Ishikawa (cell line): Measurements from ENCODE around the gene VDR.

Experiments used
- CEBPB ChIP-seq: IDR thresholded peaks from 2 replicates; pipeline ENCODE4 v1.6.1; 2012
- CREB1 ChIP-seq: IDR thresholded peaks from 2 replicates; pipeline ENCODE4 v1.6.1; 2012; ENCODE audit warnings: low read depth
- EGR1 ChIP-seq: IDR thresholded peaks from 2 replicates; pipeline ENCODE4 v1.6.1; 2012
- EP300 ChIP-seq: IDR thresholded peaks from 2 replicates; pipeline ENCODE4 v1.6.1; 2012; ENCODE audit warnings: borderline replicate concordance
- FOXM1 ChIP-seq: IDR thresholded peaks from 2 replicates; pipeline ENCODE4 v1.6.1; 2012; ENCODE audit warnings: low read depth, borderline replicate concordance
- RAD21 ChIP-seq: IDR thresholded peaks from 2 replicates; pipeline ENCODE4 v1.6.1; 2012; ENCODE audit warnings: low read depth
- TAF1 ChIP-seq: IDR thresholded peaks from 2 replicates; pipeline ENCODE4 v1.6.1; 2012; ENCODE audit warnings: low read depth, mild to moderate bottlenecking
- TCF12 ChIP-seq: IDR thresholded peaks from 2 replicates; pipeline ENCODE4 v1.6.1; 2012; ENCODE audit warnings: low read depth
- TEAD4 ChIP-seq: IDR thresholded peaks from 2 replicates; pipeline ENCODE4 v1.6.1; 2012
- YY1 ChIP-seq: IDR thresholded peaks from 2 replicates; pipeline ENCODE4 v1.6.1; 2012; ENCODE audit warnings: low read depth
- TF ChIP-seq, protein P1 (sequence below): IDR thresholded peaks from 2 replicates; pipeline ENCODE4 v1.6.1; 2012
- TF ChIP-seq, protein P2 (sequence below): IDR thresholded peaks from 2 replicates; pipeline ENCODE4 v1.6.1; 2012; ENCODE audit warnings: low read depth, mild to moderate bottlenecking
- TF ChIP-seq, protein P3 (sequence below): IDR thresholded peaks from 2 replicates; pipeline ENCODE4 v1.6.1; 2012

DNA sequence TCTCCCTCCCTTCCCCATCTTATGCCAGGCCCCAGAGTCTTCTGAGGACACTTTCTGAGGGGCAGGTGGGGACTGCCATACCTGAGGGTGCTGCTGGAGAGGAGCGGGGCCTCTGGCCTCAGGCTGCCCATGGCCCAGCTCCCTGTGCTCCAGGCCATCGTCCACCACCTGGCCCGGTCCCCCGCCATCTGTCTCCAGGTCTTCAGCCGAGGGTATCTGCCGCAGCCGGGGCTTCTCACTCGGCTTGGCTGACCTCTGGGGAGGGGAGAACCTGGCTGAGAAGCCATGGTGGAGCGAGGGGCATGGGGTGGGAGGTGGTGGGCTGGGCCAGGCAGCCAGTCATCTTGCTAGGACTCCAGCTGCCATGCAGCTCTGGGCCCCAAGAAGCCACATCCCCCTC, 110.1 kb downstream of the VDR start:
- TF ChIP-seq FOXM1: no peak
- no peak for TF ChIP-seq RAD21
- TF ChIP-seq CREB1: no peak
- TF ChIP-seq TEAD4: no peak
- TF ChIP-seq, protein P1, sequence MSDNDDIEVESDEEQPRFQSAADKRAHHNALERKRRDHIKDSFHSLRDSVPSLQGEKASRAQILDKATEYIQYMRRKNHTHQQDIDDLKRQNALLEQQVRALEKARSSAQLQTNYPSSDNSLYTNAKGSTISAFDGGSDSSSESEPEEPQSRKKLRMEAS: no peak
- TF ChIP-seq, protein P2, sequence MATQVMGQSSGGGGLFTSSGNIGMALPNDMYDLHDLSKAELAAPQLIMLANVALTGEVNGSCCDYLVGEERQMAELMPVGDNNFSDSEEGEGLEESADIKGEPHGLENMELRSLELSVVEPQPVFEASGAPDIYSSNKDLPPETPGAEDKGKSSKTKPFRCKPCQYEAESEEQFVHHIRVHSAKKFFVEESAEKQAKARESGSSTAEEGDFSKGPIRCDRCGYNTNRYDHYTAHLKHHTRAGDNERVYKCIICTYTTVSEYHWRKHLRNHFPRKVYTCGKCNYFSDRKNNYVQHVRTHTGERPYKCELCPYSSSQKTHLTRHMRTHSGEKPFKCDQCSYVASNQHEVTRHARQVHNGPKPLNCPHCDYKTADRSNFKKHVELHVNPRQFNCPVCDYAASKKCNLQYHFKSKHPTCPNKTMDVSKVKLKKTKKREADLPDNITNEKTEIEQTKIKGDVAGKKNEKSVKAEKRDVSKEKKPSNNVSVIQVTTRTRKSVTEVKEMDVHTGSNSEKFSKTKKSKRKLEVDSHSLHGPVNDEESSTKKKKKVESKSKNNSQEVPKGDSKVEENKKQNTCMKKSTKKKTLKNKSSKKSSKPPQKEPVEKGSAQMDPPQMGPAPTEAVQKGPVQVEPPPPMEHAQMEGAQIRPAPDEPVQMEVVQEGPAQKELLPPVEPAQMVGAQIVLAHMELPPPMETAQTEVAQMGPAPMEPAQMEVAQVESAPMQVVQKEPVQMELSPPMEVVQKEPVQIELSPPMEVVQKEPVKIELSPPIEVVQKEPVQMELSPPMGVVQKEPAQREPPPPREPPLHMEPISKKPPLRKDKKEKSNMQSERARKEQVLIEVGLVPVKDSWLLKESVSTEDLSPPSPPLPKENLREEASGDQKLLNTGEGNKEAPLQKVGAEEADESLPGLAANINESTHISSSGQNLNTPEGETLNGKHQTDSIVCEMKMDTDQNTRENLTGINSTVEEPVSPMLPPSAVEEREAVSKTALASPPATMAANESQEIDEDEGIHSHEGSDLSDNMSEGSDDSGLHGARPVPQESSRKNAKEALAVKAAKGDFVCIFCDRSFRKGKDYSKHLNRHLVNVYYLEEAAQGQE: no peak
- no peak for TF ChIP-seq EP300
- TF ChIP-seq, protein P3, sequence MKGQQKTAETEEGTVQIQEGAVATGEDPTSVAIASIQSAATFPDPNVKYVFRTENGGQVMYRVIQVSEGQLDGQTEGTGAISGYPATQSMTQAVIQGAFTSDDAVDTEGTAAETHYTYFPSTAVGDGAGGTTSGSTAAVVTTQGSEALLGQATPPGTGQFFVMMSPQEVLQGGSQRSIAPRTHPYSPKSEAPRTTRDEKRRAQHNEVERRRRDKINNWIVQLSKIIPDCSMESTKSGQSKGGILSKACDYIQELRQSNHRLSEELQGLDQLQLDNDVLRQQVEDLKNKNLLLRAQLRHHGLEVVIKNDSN: no peak
- TF ChIP-seq EGR1: no peak
- TF ChIP-seq CEBPB: no peak
- no peak for TF ChIP-seq TCF12
- no peak for TF ChIP-seq YY1
- no peak for TF ChIP-seq TAF1
